AG09309 (cell line): ENCODE data around the gene TMEM269.
A peak's percentile ranks its signal among the peaks of the same experiment; 100 is the strongest.
"Not testable (repeated sequence)": the region's sequence is repeated elsewhere in the genome, so short reads cannot be mapped to it uniquely, and the experiment has no call there.

Source experiments
- DNase-seq: peaks from one replicate; pipeline ENCODE4 v3.0.0-alpha.2; 2010; ENCODE audit warnings: low read depth
- H3K4me3 ChIP-seq: 2 replicates; pipeline ENCODE4 v1.5.1; 2011; ENCODE audit warnings: mild to moderate bottlenecking, low read depth, low read length, moderate library complexity; ENCODE audit not compliant: control insufficient read depth
- CTCF ChIP-seq: IDR thresholded peaks from 2 replicates; pipeline ENCODE4 v1.5.1; 2011; ENCODE audit warnings: mild to moderate bottlenecking, low read depth, low read length, inconsistent platforms; ENCODE audit not compliant: insufficient read depth, control insufficient read depth; ENCODE audit errors: missing control alignments

The TMEM269 gene

GRCh38 chr1:42748021-42748420 lies 36.8 kb upstream of the TMEM269 start:
- no peak overlapping the region for H3K4me3 ChIP-seq
- DNase-seq, result no peak
- TF ChIP-seq CTCF, result no peak

- H3K4me3 ChIP-seq, result no peak overlapping the region
- TF ChIP-seq CTCF, result no peak
- no peak for DNase-seq
Observed at GRCh38 chr1:42748461-42749410, 36.1 kb upstream of the TMEM269 start.

- DNase-seq, result no peak
- H3K4me3 ChIP-seq, result no peak overlapping the region
- TF ChIP-seq CTCF, result no peak
Observed at GRCh38 chr1:42750041-42750440, 34.8 kb upstream of the TMEM269 start.

- not testable (repeated sequence) for H3K4me3 ChIP-seq, DNase-seq
Observed at GRCh38 chr1:42751511-42752070, 33.2 kb upstream of the TMEM269 start.

GRCh38 chr1:42752284-42752683 lies 32.5 kb upstream of the TMEM269 start:
- TF ChIP-seq CTCF, result no peak
- H3K4me3 ChIP-seq, result no peak overlapping the region
- no peak for DNase-seq

GRCh38 chr1:42753070-42753469 lies 31.7 kb upstream of the TMEM269 start:
- DNase-seq, result peak; percentile 32
- H3K4me3 ChIP-seq, result no peak overlapping the region
- TF ChIP-seq CTCF, result no peak
